HepG2 (cell line): ENCODE data around the gene HES6. TPM values are rescaled to one million over a fixed set of nuclear protein-coding genes. Genes with fewer than 3 reads are reported as not detected.
A peak's percentile ranks its signal among the peaks of the same experiment; 100 is the strongest.

Experiments
- AFF4 ChIP-seq: sonication (generic); formaldehyde crosslinking; IDR thresholded peaks from 2 replicates; pipeline ENCODE4 v1.4.0; 2020; ENCODE audit warnings: missing genetic modification reagents
- AGO2 ChIP-seq: fragments of 200-400 bp; formaldehyde crosslinking; optimal IDR thresholded peaks from 2 replicates; pipeline ENCODE3; 2017; ENCODE audit warnings: mild to moderate bottlenecking, low read depth, low read length, moderate library complexity
- ATF6 ChIP-seq: sonication (generic); formaldehyde crosslinking; conservative IDR thresholded peaks from 2 replicates; pipeline ENCODE4 v1.4.0; 2020; ENCODE audit warnings: missing genetic modification reagents
- CBFB ChIP-seq: sonication (generic); formaldehyde crosslinking; IDR thresholded peaks from 2 replicates; pipeline ENCODE4 v1.4.0; 2020; ENCODE audit warnings: missing genetic modification reagents
- EHMT2 ChIP-seq: fragments of 200-600 bp; sonication (generic); IDR thresholded peaks from 2 replicates; pipeline ENCODE4 v1.7.0; 2017; ENCODE audit warnings: antibody characterized with exemption, low read depth, low read length, borderline replicate concordance
- ELF1 ChIP-seq: sonication (generic); formaldehyde crosslinking; IDR thresholded peaks from 2 replicates; pipeline ENCODE4 v1.4.0; 2020; ENCODE audit warnings: missing genetic modification reagents
- ELF4 ChIP-seq: sonication (generic); formaldehyde crosslinking; IDR thresholded peaks from 2 replicates; pipeline ENCODE4 v1.5.0; 2020; ENCODE audit warnings: missing genetic modification reagents, mild to moderate bottlenecking, moderate library complexity, borderline replicate concordance
- HNRNPK ChIP-seq: fragments of 200-400 bp; formaldehyde crosslinking; IDR thresholded peaks from 2 replicates; pipeline ENCODE4 v1.6.1; 2018; ENCODE audit warnings: low read length, low read depth, moderate library complexity, mild to moderate bottlenecking; ENCODE audit not compliant: poor library complexity, severe bottlenecking
- MTF1 ChIP-seq: sonication (generic); formaldehyde crosslinking; IDR thresholded peaks from 2 replicates; pipeline ENCODE4 v1.5.0; 2020; ENCODE audit warnings: missing genetic modification reagents
- MXI1 ChIP-seq: IDR thresholded peaks from 3 replicates; pipeline ENCODE4 v1.6.1; 2012; ENCODE audit warnings: low read depth, low read length, inconsistent platforms, borderline replicate concordance
- REL ChIP-seq: sonication (generic); formaldehyde crosslinking; conservative IDR thresholded peaks from 2 replicates; pipeline ENCODE4 v1.8.0; 2022; ENCODE audit warnings: mild to moderate bottlenecking, missing genetic modification reagents, moderate library complexity
- SCMH1 ChIP-seq: sonication (generic); formaldehyde crosslinking; IDR thresholded peaks from 2 replicates; pipeline ENCODE4 v1.9.0; 2021; ENCODE audit warnings: missing genetic modification reagents, mild to moderate bottlenecking, borderline replicate concordance
- TRIM24 ChIP-seq: sonication (generic); formaldehyde crosslinking; IDR thresholded peaks from 2 replicates; pipeline ENCODE4 v1.8.0; 2022; ENCODE audit warnings: mild to moderate bottlenecking, missing genetic modification reagents
- ZBTB44 ChIP-seq: sonication (generic); formaldehyde crosslinking; IDR thresholded peaks from 2 replicates; pipeline ENCODE4 v1.4.0; 2020; ENCODE audit warnings: missing genetic modification reagents
- ZNF121 ChIP-seq: sonication (generic); formaldehyde crosslinking; IDR thresholded peaks from 2 replicates; pipeline ENCODE4 v1.5.0; 2020; ENCODE audit warnings: mild to moderate bottlenecking, missing genetic modification reagents
- ZNF136 ChIP-seq: sonication (generic); formaldehyde crosslinking; IDR thresholded peaks from 2 replicates; pipeline ENCODE4 v1.8.1; 2022; ENCODE audit warnings: low read depth, mild to moderate bottlenecking, moderate library complexity, missing genetic modification reagents
- ZNF550 ChIP-seq: sonication (generic); formaldehyde crosslinking; IDR thresholded peaks from 2 replicates; pipeline ENCODE4 v1.4.0; 2020; ENCODE audit warnings: mild to moderate bottlenecking, missing genetic modification reagents, borderline replicate concordance
- ZNF577 ChIP-seq: sonication (generic); formaldehyde crosslinking; IDR thresholded peaks from 2 replicates; pipeline ENCODE4 v1.4.0; 2020; ENCODE audit warnings: mild to moderate bottlenecking, low read depth, missing genetic modification reagents, borderline replicate concordance
- ZNF710 ChIP-seq: sonication (generic); formaldehyde crosslinking; IDR thresholded peaks from 2 replicates; pipeline ENCODE4 v1.5.0; 2020; ENCODE audit warnings: mild to moderate bottlenecking, missing genetic modification reagents, borderline replicate concordance
- polyA plus RNA-seq, 8 experiments: library from polyadenylated mRNA; depleted of rRNA in 3 of 8; stranded (reverse) in 7 of 8; unstranded in 1 of 8; fragments of >200 nt; fragmentation: Illumina TruSeq in 4 of 8; extraction: Trizol in 4 of 8; gene quantifications; 2 replicates each; pipeline versions ENCODE4 v1.2.1 to v1.2.3, GENCODE V29; 2011 to 2016; ENCODE audit warnings: low read depth in 4 of 8, missing spikeins in 1 of 8, mixed read lengths in 1 of 8; ENCODE audit not compliant: insufficient read depth in 1 of 8
- total RNA-seq, 5 experiments: library from RNA; depleted of rRNA; stranded (reverse); fragments of >200 nt; fragmentation: Illumina TruSeq; extraction: Trizol; gene quantifications; 2 replicates each; pipeline ENCODE4 v1.2.3, GENCODE V29; 2016; ENCODE audit warnings: low read depth in 1 of 5

Gene HES6
- total and polyA plus RNA-seq, 2 of the 13 experiments (the other 11 are each of a cell fraction or from before 2014, with no cell fraction given), result 19.5 to 82.8 TPM

- TF ChIP-seq AFF4, result no peak
- no peak for TF ChIP-seq ZNF550 (CRISPR knock-in tag)
- TF ChIP-seq ZNF136 (CRISPR knock-in tag), result no peak
- no peak for TF ChIP-seq HNRNPK
- TF ChIP-seq ZNF710 (CRISPR knock-in tag), result no peak
- TF ChIP-seq SCMH1 (CRISPR knock-in tag), result no peak
- TF ChIP-seq REL, result no peak
- TF ChIP-seq ZNF577, result no peak
- TF ChIP-seq AGO2, result peak; percentile 59
- TF ChIP-seq MXI1, result peak; percentile 95
- TF ChIP-seq ZNF121 (CRISPR knock-in tag), result no peak
- TF ChIP-seq ATF6, result 0 out of 2 replicates have a peak, but pooled peaks have one; percentile 90
- TF ChIP-seq ELF1 (CRISPR knock-in tag), result peak; percentile 84
- no peak for TF ChIP-seq EHMT2
- peak; percentile 92 for TF ChIP-seq CBFB (CRISPR knock-in tag)
- TF ChIP-seq TRIM24 (CRISPR knock-in tag), result no peak
- TF ChIP-seq ELF4 (CRISPR knock-in tag), result no peak
- TF ChIP-seq ZBTB44 (CRISPR knock-in tag), result peak; percentile 72
- TF ChIP-seq MTF1, result no peak
Observed at GRCh38 chr2:238288650-238289573, 49.1 kb upstream of the HES6 start (continued).
